ENCODE measurements around the gene ARVCF. TPM values are rescaled to one million over a fixed set of nuclear protein-coding genes. Genes with fewer than 3 reads are reported as not detected.

The ARVCF gene, protein sequence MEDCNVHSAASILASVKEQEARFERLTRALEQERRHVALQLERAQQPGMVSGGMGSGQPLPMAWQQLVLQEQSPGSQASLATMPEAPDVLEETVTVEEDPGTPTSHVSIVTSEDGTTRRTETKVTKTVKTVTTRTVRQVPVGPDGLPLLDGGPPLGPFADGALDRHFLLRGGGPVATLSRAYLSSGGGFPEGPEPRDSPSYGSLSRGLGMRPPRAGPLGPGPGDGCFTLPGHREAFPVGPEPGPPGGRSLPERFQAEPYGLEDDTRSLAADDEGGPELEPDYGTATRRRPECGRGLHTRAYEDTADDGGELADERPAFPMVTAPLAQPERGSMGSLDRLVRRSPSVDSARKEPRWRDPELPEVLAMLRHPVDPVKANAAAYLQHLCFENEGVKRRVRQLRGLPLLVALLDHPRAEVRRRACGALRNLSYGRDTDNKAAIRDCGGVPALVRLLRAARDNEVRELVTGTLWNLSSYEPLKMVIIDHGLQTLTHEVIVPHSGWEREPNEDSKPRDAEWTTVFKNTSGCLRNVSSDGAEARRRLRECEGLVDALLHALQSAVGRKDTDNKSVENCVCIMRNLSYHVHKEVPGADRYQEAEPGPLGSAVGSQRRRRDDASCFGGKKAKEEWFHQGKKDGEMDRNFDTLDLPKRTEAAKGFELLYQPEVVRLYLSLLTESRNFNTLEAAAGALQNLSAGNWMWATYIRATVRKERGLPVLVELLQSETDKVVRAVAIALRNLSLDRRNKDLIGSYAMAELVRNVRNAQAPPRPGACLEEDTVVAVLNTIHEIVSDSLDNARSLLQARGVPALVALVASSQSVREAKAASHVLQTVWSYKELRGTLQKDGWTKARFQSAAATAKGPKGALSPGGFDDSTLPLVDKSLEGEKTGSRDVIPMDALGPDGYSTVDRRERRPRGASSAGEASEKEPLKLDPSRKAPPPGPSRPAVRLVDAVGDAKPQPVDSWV
- 5.7 and 5.9 TPM in 2 replicates for polyA plus RNA-seq (2013)

GRCh38 chr22:20016734-20017621, at the start of gene ARVCF:
TSS of gene ARVCF (minus strand) at chr22:20016823. CDS start at chr22:19990794, 26,029 bp downstream.
- Histone ChIP-seq H2BK12ac (ENCODE audit: low read length) (no peak within 1 kb of the TSS), H3K14ac (ENCODE audit: low read length) (no peak within 1 kb of the TSS), H2AFZ (ENCODE audit: insufficient read depth, low read length, poor library complexity) (peak within 1 kb of the TSS; percentile 69), H4K91ac (ENCODE audit: low read depth, low read length) (peak within 1 kb of the TSS; percentile 30), H2BK120ac (ENCODE audit: insufficient read depth, low read length, poor library complexity) (no peak within 1 kb of the TSS), H3K79me1 (ENCODE audit: low read length) (peaks cover 9% of the 10 kb centered on the region), H3K9me3 (ENCODE audit: insufficient read depth, low read depth, low read length) (peaks cover 7% of the 10 kb centered on the region), H3K36me3 (ENCODE audit: control insufficient read depth in 1 of 2, insufficient read depth in 2 of 2, low read length in 2 of 2) (no peaks in the 10 kb centered on the region), H3K79me2 (ENCODE audit: control insufficient read depth, insufficient read depth, low read length, poor library complexity) (peaks cover 6% of the 10 kb centered on the region), H2AK5ac (ENCODE audit: low read length) (no peak within 1 kb of the TSS), H3K18ac (ENCODE audit: low read length) (peak within 1 kb of the TSS; percentile 51), H3K4me1 (ENCODE audit: control insufficient read depth in 1 of 2, insufficient read depth in 2 of 2, low read length in 2 of 2) (peaks cover 14% of the 10 kb centered on the region in 2 experiments), H3K9ac (ENCODE audit: low read length) (no peak within 1 kb of the TSS), H3K23ac (ENCODE audit: low read length) (no peak within 1 kb of the TSS), H2BK5ac (ENCODE audit: low read depth, low read length, poor library complexity) (no peak within 1 kb of the TSS), H4K8ac (ENCODE audit: low read depth, low read length) (peak within 1 kb of the TSS; percentile 5), H3K4me2 (ENCODE audit: low read length) (peak within 1 kb of the TSS; percentile 95), H4K12ac (ENCODE audit: low read depth, low read length) (no peak within 1 kb of the TSS), H3K4me3 (ENCODE audit: low read depth, low read length) (peak within 1 kb of the TSS; percentile 76), H3K27me3 (ENCODE audit: insufficient read depth, low read length) (peaks cover 15% of the 10 kb centered on the region), H3K4ac (ENCODE audit: low read depth, low read length) (no peak within 1 kb of the TSS), H3K27ac (ENCODE audit: low read depth, low read length) (no peak within 1 kb of the TSS)
- DNase-seq: peak; percentile 88 to 98
- WGBS (ENCODE audit: extremely low coverage, insufficient coverage, insufficient read length): no CpG with 5 or more reads among the region's 79 CpGs

- peaks cover 18 to 24% of the 10 kb centered on the region in 2 experiments for H3K36me3 ChIP-seq (ENCODE audit: control insufficient read depth in 1 of 2, insufficient read depth in 2 of 2, low read length in 2 of 2)
- peaks cover 5% of the 10 kb centered on the region for H3K9me3 ChIP-seq (ENCODE audit: insufficient read depth, low read depth, low read length)
- H3K4me3 ChIP-seq (ENCODE audit: low read depth, low read length): no peak overlapping the region
- no peak overlapping the region for H3K23ac ChIP-seq (ENCODE audit: low read length)
- no peak overlapping the region for H3K18ac ChIP-seq (ENCODE audit: low read length)
- H4K91ac ChIP-seq (ENCODE audit: low read depth, low read length): no peak overlapping the region
- H2BK5ac ChIP-seq (ENCODE audit: low read depth, low read length, poor library complexity): no peak overlapping the region
- no peak overlapping the region for H3K4ac ChIP-seq (ENCODE audit: low read depth, low read length)
- H2BK120ac ChIP-seq (ENCODE audit: insufficient read depth, low read length, poor library complexity): no peak overlapping the region
- DNase-seq: no peak
- no peak overlapping the region for H3K27ac ChIP-seq (ENCODE audit: low read depth, low read length)
- H2AK5ac ChIP-seq (ENCODE audit: low read length): no peak overlapping the region
- H3K4me2 ChIP-seq (ENCODE audit: low read length): no peak overlapping the region
- no peak overlapping the region for H4K12ac ChIP-seq (ENCODE audit: low read depth, low read length)
- H2AFZ ChIP-seq (ENCODE audit: insufficient read depth, low read length, poor library complexity): no peak overlapping the region
- WGBS (ENCODE audit: extremely low coverage, insufficient coverage, insufficient read length): no CpG with 5 or more reads among the region's 14 CpGs
- H3K14ac ChIP-seq (ENCODE audit: low read length): no peak overlapping the region
- H3K79me2 ChIP-seq (ENCODE audit: control insufficient read depth, insufficient read depth, low read length, poor library complexity): no peaks in the 10 kb centered on the region
- no peak overlapping the region for H4K8ac ChIP-seq (ENCODE audit: low read depth, low read length)
- H2BK12ac ChIP-seq (ENCODE audit: low read length): no peak overlapping the region
- no peaks in the 10 kb centered on the region for H3K79me1 ChIP-seq (ENCODE audit: low read length)
- H3K27me3 ChIP-seq (ENCODE audit: insufficient read depth, low read length): no peaks in the 10 kb centered on the region
- no peak overlapping the region for H3K9ac ChIP-seq (ENCODE audit: low read length)
- H3K4me1 ChIP-seq (ENCODE audit: control insufficient read depth in 1 of 2, insufficient read depth in 2 of 2, low read length in 2 of 2): peaks cover 4% of the 10 kb centered on the region in 2 experiments
These were observed 49.4 kb upstream of the ARVCF start for GRCh38 chr22:20065896-20066616.

- WGBS (ENCODE audit: extremely low coverage, insufficient coverage, insufficient read length): no CpG with 5 or more reads among the region's 18 CpGs
- Histone ChIP-seq H3K9me3 (ENCODE audit: insufficient read depth, low read depth, low read length) (peaks cover 4% of the 10 kb centered on the region), H3K4me3 (ENCODE audit: low read depth, low read length) (no peak overlapping the region)
These were observed 48.1 kb upstream of the ARVCF start for GRCh38 chr22:20064545-20065262.

More at GRCh38 chr22:20064545-20065262, 48.1 kb upstream of the ARVCF start:
- no peak overlapping the region for H2AFZ ChIP-seq (ENCODE audit: insufficient read depth, low read length, poor library complexity)
- H3K4ac ChIP-seq (ENCODE audit: low read depth, low read length): no peak overlapping the region
- no peak overlapping the region for H3K14ac ChIP-seq (ENCODE audit: low read length)
- no peak overlapping the region for H3K4me2 ChIP-seq (ENCODE audit: low read length)
- H3K9ac ChIP-seq (ENCODE audit: low read length): no peak overlapping the region
- H2BK5ac ChIP-seq (ENCODE audit: low read depth, low read length, poor library complexity): no peak overlapping the region
- no peak overlapping the region for H4K8ac ChIP-seq (ENCODE audit: low read depth, low read length)
- H3K23ac ChIP-seq (ENCODE audit: low read length): no peak overlapping the region
- no peak for DNase-seq
- no peaks in the 10 kb centered on the region for H3K79me1 ChIP-seq (ENCODE audit: low read length)
- no peak overlapping the region for H2AK5ac ChIP-seq (ENCODE audit: low read length)
- no peak overlapping the region for H4K12ac ChIP-seq (ENCODE audit: low read depth, low read length)
- no peak overlapping the region for H2BK120ac ChIP-seq (ENCODE audit: insufficient read depth, low read length, poor library complexity)
- no peaks in the 10 kb centered on the region for H3K27me3 ChIP-seq (ENCODE audit: insufficient read depth, low read length)
- peaks cover 4% of the 10 kb centered on the region in 2 experiments for H3K4me1 ChIP-seq (ENCODE audit: control insufficient read depth in 1 of 2, insufficient read depth in 2 of 2, low read length in 2 of 2)
- H4K91ac ChIP-seq (ENCODE audit: low read depth, low read length): no peak overlapping the region
- H3K79me2 ChIP-seq (ENCODE audit: control insufficient read depth, insufficient read depth, low read length, poor library complexity): no peaks in the 10 kb centered on the region
- no peak overlapping the region for H2BK12ac ChIP-seq (ENCODE audit: low read length)
- no peak overlapping the region for H3K18ac ChIP-seq (ENCODE audit: low read length)
- H3K36me3 ChIP-seq (ENCODE audit: control insufficient read depth in 1 of 2, insufficient read depth in 2 of 2, low read length in 2 of 2): peaks cover 19 to 24% of the 10 kb centered on the region in 2 experiments
- no peak overlapping the region for H3K27ac ChIP-seq (ENCODE audit: low read depth, low read length)
